ENCODE data around the gene ALS2CL. TPM values are rescaled to one million over a fixed set of nuclear protein-coding genes. Genes with fewer than 3 reads are reported as not detected.

ALS2CL gene
- total RNA-seq, 1 experiment from 2014 or later: 4.9 TPM

- Histone ChIP-seq H3K18ac (ENCODE audit: insufficient read length, low read depth, low read length) (no peak overlapping the region), H3T11ph (ENCODE audit: low read length) (no peak overlapping the region), H3K56ac (ENCODE audit: insufficient read length, low read depth, low read length) (no peak overlapping the region), H4K20me1 (ENCODE audit: control insufficient read depth, insufficient read depth, insufficient read length) (no peaks in the 10 kb centered on the region), H2BK12ac (ENCODE audit: insufficient read length, low read depth, low read length) (no peak overlapping the region), H3K23ac (ENCODE audit: insufficient read length, low read depth, low read length) (no peak overlapping the region), H3K79me1 (ENCODE audit: insufficient read depth, low read depth, low read length, poor library complexity, severe bottlenecking) (no peaks in the 10 kb centered on the region), H2AFZ (ENCODE audit: low read length) (no peak overlapping the region), H3K27ac (ENCODE audit: insufficient read length, low read depth, low read length) (no peak overlapping the region), H2BK5ac (ENCODE audit: insufficient read length, low read length) (no peak overlapping the region), H4K5ac (ENCODE audit: insufficient read length, low read depth, low read length) (no peak overlapping the region), H2BK15ac (ENCODE audit: low read depth, low read length) (no peak overlapping the region), H3K9me3 (ENCODE audit: control insufficient read depth, low read depth, low read length) (no peaks in the 10 kb centered on the region), H4K91ac (ENCODE audit: insufficient read length, low read depth, low read length) (no peak overlapping the region), H2AK5ac (ENCODE audit: insufficient read length, low read length) (no peak overlapping the region), H3K4ac (ENCODE audit: low read depth, low read length) (no peak overlapping the region), H3K4me1 (ENCODE audit: insufficient read depth, low read length) (no peaks in the 10 kb centered on the region), H2BK120ac (ENCODE audit: low read depth, low read length, poor library complexity, severe bottlenecking) (no peak overlapping the region), H2BK20ac (ENCODE audit: low read depth, low read length, poor library complexity, severe bottlenecking) (no peak overlapping the region), H4K8ac (replicated peaks; ENCODE audit: insufficient read length, low read depth, low read length) (no peak overlapping the region), H3K23me2 (ENCODE audit: insufficient read length, low read depth, low read length, poor library complexity, severe bottlenecking) (no peaks in the 10 kb centered on the region), H3K9ac (ENCODE audit: extremely low read depth, insufficient read length, low read length) (no peak overlapping the region), H3K27me3 (ENCODE audit: insufficient read depth, low read length) (no peaks in the 10 kb centered on the region), H3K14ac (ENCODE audit: insufficient read depth, low read length) (no peak overlapping the region), H3K4me2 (ENCODE audit: insufficient read depth, insufficient read length, low read length) (no peak overlapping the region), H3K79me2 (ENCODE audit: insufficient read depth, low read length) (no peaks in the 10 kb centered on the region)
- H3K27ac Mint-ChIP-seq: no peak overlapping the region
- DNase-seq: no peak
- peaks cover 2% of the 10 kb centered on the region for H3K27me3 Mint-ChIP-seq (ENCODE audit: low read depth)
- peaks cover 7 to 8% of the 10 kb centered on the region in 2 experiments for H3K4me1 Mint-ChIP-seq
- TF ChIP-seq CTCF (conservative IDR thresholded peaks at IDR 0.05): no peak
- H3K4me3 Mint-ChIP-seq: no peak overlapping the region
- no peaks in the 10 kb centered on the region for H3K9me3 Mint-ChIP-seq
- WGBS (ENCODE audit: extremely low coverage, insufficient read length, low lambda C conversion rate): no CpG with 5 or more reads among the region's 2 CpGs
- no peaks in the 10 kb centered on the region for H3K36me3 Mint-ChIP-seq (ENCODE audit: insufficient read depth in 1 of 3, low read depth in 3 of 3)
Measured at GRCh38 chr3:46711305-46711704, 17.8 kb upstream of the ALS2CL start.
